Osteoblast (primary cell): Measurements from ENCODE around the gene PHOSPHO1. TPM values are rescaled to one million over a fixed set of nuclear protein-coding genes. Genes with fewer than 3 reads are reported as not detected.

Source experiments
- DNase-seq: peaks from one replicate; pipeline ENCODE4 v3.0.0; 2011; ENCODE audit warnings: low spot score, mixed read lengths; ENCODE audit not compliant: insufficient read length; ENCODE audit errors: missing footprints
- H2AFZ ChIP-seq: 2 replicates; pipeline ENCODE4 v1.6.0; 2011; ENCODE audit warnings: mild to moderate bottlenecking, low read length
- H3K27ac ChIP-seq: 2 replicates; pipeline ENCODE4 v1.5.1; 2011; ENCODE audit warnings: mild to moderate bottlenecking, low read depth, low read length, moderate library complexity
- H3K27me3 ChIP-seq: 2 replicates; pipeline ENCODE4 v1.6.0; 2012; ENCODE audit warnings: mild to moderate bottlenecking, control low read depth, inconsistent platforms, low read length, moderate library complexity; ENCODE audit not compliant: insufficient read depth
- H3K36me3 ChIP-seq: 2 replicates; pipeline ENCODE4 v1.5.1; 2011; ENCODE audit warnings: mild to moderate bottlenecking, low read length, control low read depth, moderate library complexity; ENCODE audit not compliant: insufficient read depth
- H3K4me1 ChIP-seq: 2 replicates; pipeline ENCODE4 v1.5.1; 2011; ENCODE audit warnings: mild to moderate bottlenecking, low read length, control low read depth, moderate library complexity; ENCODE audit not compliant: insufficient read depth
- H3K4me2 ChIP-seq: 2 replicates; pipeline ENCODE4 v1.6.0; 2011; ENCODE audit warnings: mild to moderate bottlenecking, low read length; ENCODE audit not compliant: insufficient read depth
- H3K4me3 ChIP-seq: fragments of 200-600 bp; sonication (generic); 3 replicates; pipeline ENCODE4 v1.5.1; 2012; ENCODE audit warnings: mild to moderate bottlenecking, low read length, inconsistent platforms; ENCODE audit not compliant: insufficient read depth
- H3K79me2 ChIP-seq: 2 replicates; pipeline ENCODE4 v1.6.0; 2012; ENCODE audit warnings: mild to moderate bottlenecking, low read length, control low read depth, inconsistent platforms; ENCODE audit not compliant: insufficient read depth
- H3K9me3 ChIP-seq: 2 replicates; pipeline ENCODE4 v1.5.1; 2011; ENCODE audit warnings: low read depth, low read length, control low read depth
- H4K20me1 ChIP-seq: 2 replicates; pipeline ENCODE4 v1.6.0; 2012; ENCODE audit warnings: mild to moderate bottlenecking, low read length, control low read depth; ENCODE audit not compliant: insufficient read depth
- total RNA-seq: library from RNA; depleted of rRNA; stranded (reverse); fragments of >200 nt; gene quantifications from 2 replicates; pipeline ENCODE4 v1.2.3, GENCODE V29; 2012
- TF ChIP-seq, protein P1 (sequence below): IDR thresholded peaks from 2 replicates; pipeline ENCODE4 v1.5.1; 2011; ENCODE audit warnings: mild to moderate bottlenecking, low read depth, low read length, moderate library complexity; ENCODE audit errors: extremely low read depth

The PHOSPHO1 gene
- total RNA-seq, 1 donor: 0.36 TPM

DNA sequence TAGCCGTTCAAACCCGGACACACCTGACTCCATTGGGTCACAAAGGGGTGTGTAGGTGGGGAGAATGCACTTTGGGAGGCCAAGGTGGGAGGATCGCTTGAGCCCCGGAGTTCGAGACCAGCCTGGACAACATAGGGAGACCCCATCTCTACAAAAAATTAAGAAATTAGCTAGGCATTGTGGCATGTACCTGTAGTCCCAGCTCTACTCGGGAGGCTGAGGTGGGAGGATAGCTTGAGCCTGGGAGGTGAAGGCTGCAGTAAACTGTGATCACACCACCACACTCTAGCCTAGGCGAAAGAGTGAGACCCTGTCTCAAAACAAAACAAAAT is 942 bp upstream of the PHOSPHO1 start:
- no peaks in the 10 kb centered on the region for H4K20me1 ChIP-seq

DNA sequence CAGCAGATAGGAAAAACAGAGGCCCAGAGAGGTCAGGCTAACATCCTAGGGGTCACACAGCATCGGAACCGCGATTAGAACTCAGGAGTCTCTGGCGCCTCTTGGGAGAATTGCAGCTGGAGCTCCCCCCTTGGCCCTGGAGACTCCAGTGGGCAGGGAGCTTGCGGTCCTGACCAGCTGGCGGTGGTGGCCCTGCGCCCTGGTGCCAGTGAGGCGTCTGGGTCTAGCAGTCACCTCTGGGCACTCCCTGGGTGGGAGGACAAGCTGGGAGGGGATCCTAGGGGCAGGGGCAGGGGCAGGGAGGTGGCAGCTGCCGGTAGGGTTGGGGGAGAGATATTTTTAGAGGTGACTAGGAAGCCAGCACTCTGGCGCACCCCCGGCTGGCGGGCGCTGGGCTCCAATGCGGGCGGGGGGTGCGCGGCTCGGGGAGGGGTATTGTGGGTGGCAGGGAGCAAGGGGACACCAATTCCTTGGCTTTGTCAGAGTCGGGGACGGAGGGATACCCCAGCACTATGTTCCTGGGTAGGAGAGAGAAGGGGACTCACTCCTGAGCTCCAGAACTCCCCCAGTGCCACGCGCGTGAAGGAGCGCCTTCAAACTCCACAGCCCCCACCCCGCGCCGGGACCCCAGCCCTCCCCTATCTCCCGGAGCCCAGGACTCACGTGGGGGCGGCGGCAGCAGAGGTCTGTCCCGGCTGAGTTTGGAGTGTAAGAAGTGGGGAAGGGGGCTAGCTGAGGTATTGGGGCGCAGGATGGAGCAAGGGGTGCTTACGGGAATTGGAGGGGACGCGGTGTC is 584 bp downstream of the PHOSPHO1 start:
- H3K79me2 ChIP-seq: no peaks in the 10 kb centered on the region
- DNase-seq: peak; percentile 64
- TF ChIP-seq, protein P1, sequence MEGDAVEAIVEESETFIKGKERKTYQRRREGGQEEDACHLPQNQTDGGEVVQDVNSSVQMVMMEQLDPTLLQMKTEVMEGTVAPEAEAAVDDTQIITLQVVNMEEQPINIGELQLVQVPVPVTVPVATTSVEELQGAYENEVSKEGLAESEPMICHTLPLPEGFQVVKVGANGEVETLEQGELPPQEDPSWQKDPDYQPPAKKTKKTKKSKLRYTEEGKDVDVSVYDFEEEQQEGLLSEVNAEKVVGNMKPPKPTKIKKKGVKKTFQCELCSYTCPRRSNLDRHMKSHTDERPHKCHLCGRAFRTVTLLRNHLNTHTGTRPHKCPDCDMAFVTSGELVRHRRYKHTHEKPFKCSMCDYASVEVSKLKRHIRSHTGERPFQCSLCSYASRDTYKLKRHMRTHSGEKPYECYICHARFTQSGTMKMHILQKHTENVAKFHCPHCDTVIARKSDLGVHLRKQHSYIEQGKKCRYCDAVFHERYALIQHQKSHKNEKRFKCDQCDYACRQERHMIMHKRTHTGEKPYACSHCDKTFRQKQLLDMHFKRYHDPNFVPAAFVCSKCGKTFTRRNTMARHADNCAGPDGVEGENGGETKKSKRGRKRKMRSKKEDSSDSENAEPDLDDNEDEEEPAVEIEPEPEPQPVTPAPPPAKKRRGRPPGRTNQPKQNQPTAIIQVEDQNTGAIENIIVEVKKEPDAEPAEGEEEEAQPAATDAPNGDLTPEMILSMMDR: no peak
- H3K27me3 ChIP-seq: peaks cover 24% of the 10 kb centered on the region
- no peaks in the 10 kb centered on the region for H4K20me1 ChIP-seq
- no peaks in the 10 kb centered on the region for H3K36me3 ChIP-seq
- H3K4me1 ChIP-seq: peaks cover 7% of the 10 kb centered on the region
- peak overlapping the region; percentile 86 for H3K4me3 ChIP-seq
- no peaks in the 10 kb centered on the region for H3K9me3 ChIP-seq
- H3K27ac ChIP-seq: no peak overlapping the region
- H2AFZ ChIP-seq: peak overlapping the region; percentile 98
- H3K4me2 ChIP-seq: peak overlapping the region; percentile 92

More for the DNA sequence above, 942 bp upstream of the PHOSPHO1 start:
- H3K9me3 ChIP-seq: no peaks in the 10 kb centered on the region
- TF ChIP-seq, protein P1: no peak
- peaks cover 7% of the 10 kb centered on the region for H3K4me1 ChIP-seq
- no peaks in the 10 kb centered on the region for H3K36me3 ChIP-seq
- H3K27me3 ChIP-seq: peaks cover 16% of the 10 kb centered on the region
- peak overlapping the region; percentile 92 for H3K4me2 ChIP-seq
- peak overlapping the region; percentile 86 for H3K4me3 ChIP-seq
- H3K79me2 ChIP-seq: no peaks in the 10 kb centered on the region
- peak overlapping the region; percentile 98 for H2AFZ ChIP-seq
- H3K27ac ChIP-seq: no peak overlapping the region
- no peak for DNase-seq

DNA sequence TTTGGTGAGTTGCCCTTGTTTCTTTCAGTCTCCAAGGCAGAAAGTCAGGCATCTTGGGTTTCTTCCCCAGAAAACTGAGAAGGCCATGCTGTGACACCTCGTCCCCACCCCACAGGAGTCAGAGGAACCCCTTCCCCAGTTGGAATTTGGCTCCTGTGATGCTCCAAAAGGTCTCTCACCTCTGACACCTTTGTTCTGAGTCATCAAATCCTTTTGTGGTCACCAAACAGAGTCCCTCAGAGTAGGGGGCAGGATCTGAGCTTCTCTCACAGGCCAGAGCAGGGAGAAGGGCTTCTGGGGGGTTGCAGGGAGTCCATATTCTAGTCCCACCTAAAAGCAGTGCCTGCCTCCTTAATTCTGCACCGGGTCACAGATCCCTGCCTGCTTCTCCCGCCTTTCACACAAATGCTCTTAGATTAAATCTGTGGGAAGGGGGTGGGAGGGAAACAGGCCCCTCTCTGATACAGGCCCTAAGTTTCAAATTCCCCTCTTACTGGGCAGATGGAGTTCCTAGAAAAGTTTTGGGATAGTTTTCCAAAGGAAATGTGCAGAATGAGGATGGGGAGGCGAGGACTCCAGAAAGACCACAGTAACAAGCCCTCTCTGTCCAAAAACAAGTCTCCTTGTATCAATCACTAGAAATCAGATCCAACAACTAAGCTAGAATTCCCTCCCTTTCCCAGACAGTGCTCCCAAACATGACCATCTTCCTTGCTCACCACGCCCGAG is 1.3 kb downstream of the PHOSPHO1 start:
- H2AFZ ChIP-seq: no peak overlapping the region
- H3K79me2 ChIP-seq: no peaks in the 10 kb centered on the region
- no peaks in the 10 kb centered on the region for H4K20me1 ChIP-seq
- DNase-seq: peak; percentile 55
- peak overlapping the region; percentile 92 for H3K4me2 ChIP-seq
- no peak overlapping the region for H3K4me3 ChIP-seq
- no peaks in the 10 kb centered on the region for H3K36me3 ChIP-seq
- peaks cover 7% of the 10 kb centered on the region for H3K4me1 ChIP-seq
- TF ChIP-seq, protein P1: no peak
- H3K27ac ChIP-seq: no peak overlapping the region
- H3K27me3 ChIP-seq: peaks cover 28% of the 10 kb centered on the region
- no peaks in the 10 kb centered on the region for H3K9me3 ChIP-seq
